Sigmoid colon (tissue), 4 donors: ENCODE measurements around the gene CD164L2.

ENCODE experiments used
- CTCF ChIP-seq, 4 experiments: fragments of 450-650 bp in 3 of 4; fragments of 200-600 bp in 1 of 4; IDR thresholded peaks; one replicate each; pipeline ENCODE4 v1.5.1; 2016 to 2019; ENCODE audit warnings: antibody characterized with exemption in 4 of 4, mild to moderate bottlenecking in 3 of 4, moderate library complexity in 2 of 4
- POLR2A ChIP-seq, 2 donors: fragments of 450-650 bp; IDR thresholded peaks; one replicate each; pipeline ENCODE4 v1.6.1; 2016; ENCODE audit warnings: antibody characterized with exemption in 2 of 2, mild to moderate bottlenecking in 2 of 2, moderate library complexity in 2 of 2
- POLR2AphosphoS5 ChIP-seq, 4 donors: sonication (generic); formaldehyde crosslinking; IDR thresholded peaks; one replicate each; pipeline ENCODE4 v1.6.1; 2017; ENCODE audit warnings: antibody characterized with exemption in 4 of 4

- TF ChIP-seq CTCF (IDR thresholded peaks at IDR 0.05): no peak
- TF ChIP-seq POLR2AphosphoS5 (IDR thresholded peaks at IDR 0.05): no peak
- TF ChIP-seq POLR2A (IDR thresholded peaks at IDR 0.05): no peak
Measured at GRCh38 chr1:27330786-27331185, 52.3 kb downstream of the CD164L2 start.
